ENCODE results near the gene SLC9A9.
A peak's percentile ranks its signal among the peaks of the same experiment; 100 is the strongest.

SLC9A9 gene

GRCh38 chr3:143822374-143822773 is 25.9 kb downstream of the SLC9A9 start:
- no peaks in the 10 kb centered on the region for H3K27me3 ChIP-seq (ENCODE audit: insufficient read depth, low read depth, severe bottlenecking)
- peak; percentile 8 for DNase-seq
- H3K27ac ChIP-seq = no peak overlapping the region
- H3K9me3 ChIP-seq (ENCODE audit: severe bottlenecking) = no peaks in the 10 kb centered on the region
- TF ChIP-seq, protein P1, sequence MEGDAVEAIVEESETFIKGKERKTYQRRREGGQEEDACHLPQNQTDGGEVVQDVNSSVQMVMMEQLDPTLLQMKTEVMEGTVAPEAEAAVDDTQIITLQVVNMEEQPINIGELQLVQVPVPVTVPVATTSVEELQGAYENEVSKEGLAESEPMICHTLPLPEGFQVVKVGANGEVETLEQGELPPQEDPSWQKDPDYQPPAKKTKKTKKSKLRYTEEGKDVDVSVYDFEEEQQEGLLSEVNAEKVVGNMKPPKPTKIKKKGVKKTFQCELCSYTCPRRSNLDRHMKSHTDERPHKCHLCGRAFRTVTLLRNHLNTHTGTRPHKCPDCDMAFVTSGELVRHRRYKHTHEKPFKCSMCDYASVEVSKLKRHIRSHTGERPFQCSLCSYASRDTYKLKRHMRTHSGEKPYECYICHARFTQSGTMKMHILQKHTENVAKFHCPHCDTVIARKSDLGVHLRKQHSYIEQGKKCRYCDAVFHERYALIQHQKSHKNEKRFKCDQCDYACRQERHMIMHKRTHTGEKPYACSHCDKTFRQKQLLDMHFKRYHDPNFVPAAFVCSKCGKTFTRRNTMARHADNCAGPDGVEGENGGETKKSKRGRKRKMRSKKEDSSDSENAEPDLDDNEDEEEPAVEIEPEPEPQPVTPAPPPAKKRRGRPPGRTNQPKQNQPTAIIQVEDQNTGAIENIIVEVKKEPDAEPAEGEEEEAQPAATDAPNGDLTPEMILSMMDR (IDR thresholded peaks at IDR 0.05; ENCODE audit: low read depth, low read length) = no peak
- H3K4me3 ChIP-seq (ENCODE audit: low read depth, low read length) = no peak overlapping the region
- H3K36me3 ChIP-seq = no peaks in the 10 kb centered on the region

- TF ChIP-seq, protein P1 (IDR thresholded peaks at IDR 0.05; ENCODE audit: low read depth, low read length) = no peak
Measured at GRCh38 chr3:143821862-143822261, 26.4 kb downstream of the SLC9A9 start.

DNA sequence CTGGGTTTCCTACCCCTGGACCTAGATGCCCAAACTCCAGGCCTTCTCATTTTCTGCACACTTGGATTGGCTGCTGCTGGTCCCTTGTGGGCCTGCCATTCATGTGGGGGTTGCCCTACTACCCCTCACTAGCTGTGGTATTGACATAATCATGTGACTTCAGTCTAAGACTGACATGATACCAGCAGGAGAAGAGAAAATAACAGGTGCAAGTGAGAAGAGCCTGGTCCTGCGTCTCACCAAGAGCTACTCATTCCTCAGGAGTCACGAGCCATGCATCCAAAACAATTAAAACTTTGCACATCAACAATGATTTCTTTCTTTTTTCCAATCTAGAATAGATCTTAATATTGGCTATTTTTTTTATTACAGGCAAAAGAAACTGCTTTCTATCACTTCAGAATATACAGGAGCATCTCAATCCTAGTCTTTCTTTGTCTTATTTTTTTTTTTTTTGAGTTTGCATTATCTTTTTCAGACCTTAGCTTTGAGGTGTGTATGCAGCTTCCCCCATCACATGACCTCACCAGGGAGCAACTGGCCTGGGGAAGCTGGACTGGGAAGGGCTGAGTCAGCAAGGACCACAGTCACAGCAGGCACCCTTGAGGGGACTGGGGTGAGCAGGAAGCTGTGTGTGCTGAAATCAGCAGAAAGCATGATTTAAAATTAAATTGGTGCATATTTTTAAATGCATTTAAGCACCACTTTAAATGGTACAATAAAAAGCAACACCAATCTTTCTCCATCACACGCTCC is 27.6 kb downstream of the SLC9A9 start:
- Histone ChIP-seq H3K27ac (no peak overlapping the region), H3K9me3 (ENCODE audit: severe bottlenecking) (no peaks in the 10 kb centered on the region), H3K4me3 (ENCODE audit: low read depth, low read length) (no peak overlapping the region), H3K27me3 (ENCODE audit: insufficient read depth, low read depth, severe bottlenecking) (no peaks in the 10 kb centered on the region), H3K36me3 (no peaks in the 10 kb centered on the region)
- DNase-seq = no peak
- TF ChIP-seq, protein P1 (IDR thresholded peaks at IDR 0.05; ENCODE audit: low read depth, low read length) = no peak

More at GRCh38 chr3:143821862-143822261, 26.4 kb downstream of the SLC9A9 start:
- no peaks in the 10 kb centered on the region for H3K27me3 ChIP-seq (ENCODE audit: insufficient read depth, low read depth, severe bottlenecking)
- no peaks in the 10 kb centered on the region for H3K36me3 ChIP-seq
- no peak overlapping the region for H3K4me3 ChIP-seq (ENCODE audit: low read depth, low read length)
- no peak overlapping the region for H3K27ac ChIP-seq
- no peak for DNase-seq
- no peaks in the 10 kb centered on the region for H3K9me3 ChIP-seq (ENCODE audit: severe bottlenecking)

GRCh38 chr3:143819890-143820289 is 28.4 kb downstream of the SLC9A9 start:
- H3K27me3 ChIP-seq (ENCODE audit: insufficient read depth, low read depth, severe bottlenecking) = no peaks in the 10 kb centered on the region
- DNase-seq = no peak
- TF ChIP-seq, protein P1 (IDR thresholded peaks at IDR 0.05; ENCODE audit: low read depth, low read length) = no peak
- H3K9me3 ChIP-seq (ENCODE audit: severe bottlenecking) = no peaks in the 10 kb centered on the region
- H3K27ac ChIP-seq = no peak overlapping the region
- no peak overlapping the region for H3K4me3 ChIP-seq (ENCODE audit: low read depth, low read length)
- H3K36me3 ChIP-seq = no peaks in the 10 kb centered on the region

DNA sequence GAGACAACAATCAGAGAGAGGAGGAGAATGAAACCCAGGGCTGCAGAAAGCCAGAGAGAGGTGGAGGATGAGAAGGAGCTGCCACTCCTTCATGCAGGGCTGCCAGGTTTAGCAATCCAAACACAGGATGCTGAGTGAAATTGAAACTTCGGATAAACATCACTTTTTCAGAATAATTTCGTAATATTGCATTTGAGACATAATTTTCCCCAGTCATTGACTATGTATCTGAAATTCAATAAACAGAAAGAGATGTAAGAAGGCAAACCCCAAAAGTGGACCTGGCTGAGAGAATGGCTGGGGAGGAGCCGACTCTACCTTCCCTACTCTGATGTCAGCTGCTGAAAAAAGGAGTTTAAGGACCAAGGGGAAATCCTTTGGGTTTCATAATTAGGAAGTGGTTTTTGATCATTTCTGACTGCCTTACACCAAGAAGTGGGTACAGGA is 33.8 kb downstream of the SLC9A9 start:
- DNase-seq = no peak
- no peaks in the 10 kb centered on the region for H3K27me3 ChIP-seq (ENCODE audit: insufficient read depth, low read depth, severe bottlenecking)
- no peak overlapping the region for H3K27ac ChIP-seq
- no peaks in the 10 kb centered on the region for H3K36me3 ChIP-seq
- H3K9me3 ChIP-seq (ENCODE audit: severe bottlenecking) = no peaks in the 10 kb centered on the region
- no peak overlapping the region for H3K4me3 ChIP-seq (ENCODE audit: low read depth, low read length)
- TF ChIP-seq, protein P1 (IDR thresholded peaks at IDR 0.05; ENCODE audit: low read depth, low read length) = no peak

GRCh38 chr3:143812481-143812880 is 35.8 kb downstream of the SLC9A9 start:
- no peaks in the 10 kb centered on the region for H3K9me3 ChIP-seq (ENCODE audit: severe bottlenecking)
- no peak overlapping the region for H3K4me3 ChIP-seq (ENCODE audit: low read depth, low read length)
- TF ChIP-seq, protein P1 (IDR thresholded peaks at IDR 0.05; ENCODE audit: low read depth, low read length) = no peak

More at GRCh38 chr3:143812481-143812880, 35.8 kb downstream of the SLC9A9 start:
- DNase-seq = no peak
- H3K27me3 ChIP-seq (ENCODE audit: insufficient read depth, low read depth, severe bottlenecking) = no peaks in the 10 kb centered on the region
- H3K36me3 ChIP-seq = no peaks in the 10 kb centered on the region
- no peak overlapping the region for H3K27ac ChIP-seq
